Esophagus muscularis mucosa (tissue), 3 donors: ENCODE measurements around the gene RPL34.

ENCODE experiments used
- CTCF ChIP-seq, 3 experiments: fragments of 200-600 bp in 2 of 3; fragments of 450-650 bp in 1 of 3; sonication (generic) in 2 of 3; IDR thresholded peaks; one replicate each; pipeline ENCODE4 v1.5.1; 2017 to 2019; ENCODE audit warnings: antibody characterized with exemption in 3 of 3, mild to moderate bottlenecking in 2 of 3, moderate library complexity in 1 of 3
- POLR2A ChIP-seq: fragments of 450-650 bp; IDR thresholded peaks from one replicate; pipeline ENCODE4 v1.6.1; 2017; ENCODE audit warnings: antibody characterized with exemption, moderate library complexity, mild to moderate bottlenecking, low read depth
- POLR2AphosphoS5 ChIP-seq, 2 donors: sonication (generic); formaldehyde crosslinking; IDR thresholded peaks; one replicate each; pipeline ENCODE4 v1.6.1; 2017; ENCODE audit warnings: antibody characterized with exemption in 2 of 2

- TF ChIP-seq CTCF (IDR thresholded peaks at IDR 0.05) (no peak), POLR2AphosphoS5 (IDR thresholded peaks at IDR 0.05) (no peak), POLR2A (no peak)
Measured at GRCh38 chr4:108589961-108590360, 30.4 kb upstream of the RPL34 start.
